ENCODE results near the gene ZSCAN5B. TPM values are rescaled to one million over a fixed set of nuclear protein-coding genes. Genes with fewer than 3 reads are reported as not detected.
"Not testable (repeated sequence)": the region's sequence is repeated elsewhere in the genome, so short reads cannot be mapped to it uniquely, and the experiment has no call there.

The ZSCAN5B gene
- total RNA-seq, 4 donors from 2014 or later = not detected

- intact Hi-C loops (cut with DNase I; ENCODE audit: low total_unique reads) = no loop called here
Observed at GRCh38 chr19:56150358-56150757, 47.2 kb downstream of the ZSCAN5B start.

GRCh38 chr19:56149656-56150038, 47.9 kb downstream of the ZSCAN5B start:
- no peak for DNase-seq
- H3K36me3 ChIP-seq = peaks cover 0 to 12% of the 10 kb centered on the region in 2 donors
- no peak for ATAC-seq

More at GRCh38 chr19:56150358-56150757, 47.2 kb downstream of the ZSCAN5B start:
- no peak overlapping the region for H3K4me3 ChIP-seq
- DNase-seq (no peak), ATAC-seq (peak; percentile 88 to 89)
- in situ Hi-C loops (cut with MboI; ENCODE audit: low sequenced_read_pairs in 4 of 4) = no loop called here
- H3K27ac ChIP-seq = peak overlapping the region; percentile 22 to 74 (median 48)
- peaks cover 0 to 12% of the 10 kb centered on the region in 2 donors for H3K36me3 ChIP-seq
- H3K27me3 ChIP-seq = no peaks in the 10 kb centered on the region
- peaks cover 17 to 20% of the 10 kb centered on the region in 2 donors for H3K4me1 ChIP-seq
- H3K9me3 ChIP-seq = no peaks in the 10 kb centered on the region
- TF ChIP-seq POLR2A (IDR thresholded peaks at IDR 0.05) = no peak
- TF ChIP-seq CTCF (IDR thresholded peaks at IDR 0.05 in 4 of 5, conservative IDR thresholded peaks at IDR 0.05 in 1 of 5) = no peak

GRCh38 chr19:56148955-56149655, 48.5 kb downstream of the ZSCAN5B start:
- ATAC-seq; H3K9me3 ChIP-seq; H3K27ac ChIP-seq; DNase-seq; H3K4me3 ChIP-seq; in situ Hi-C loops (cut with MboI; ENCODE audit: low sequenced_read_pairs in 4 of 4); H3K27me3 ChIP-seq: not testable (repeated sequence)
- intact Hi-C loops (cut with DNase I; ENCODE audit: low total_unique reads) = loop anchor here (10.0 kb wide), 1 partner anchor 446 kb away; the partner anchor contains the start of gene ZNF71
- Histone ChIP-seq H3K36me3 (peaks cover 0 to 12% of the 10 kb centered on the region in 2 donors), H3K4me1 (peaks cover 17 to 20% of the 10 kb centered on the region in 2 donors)

More at GRCh38 chr19:56149656-56150038, 47.9 kb downstream of the ZSCAN5B start:
- in situ Hi-C loops (cut with MboI; ENCODE audit: low sequenced_read_pairs in 4 of 4) = no loop called here
- TF ChIP-seq CTCF (IDR thresholded peaks at IDR 0.05 in 4 of 5, conservative IDR thresholded peaks at IDR 0.05 in 1 of 5) (no peak), POLR2A (IDR thresholded peaks at IDR 0.05) (no peak)
- H3K27ac ChIP-seq = peak overlapping the region in 3 of 4 donors; percentile 22 to 74 (median 24)
- H3K9me3 ChIP-seq = no peaks in the 10 kb centered on the region
- H3K27me3 ChIP-seq = no peaks in the 10 kb centered on the region
- H3K4me3 ChIP-seq = no peak overlapping the region
- intact Hi-C loops (cut with DNase I; ENCODE audit: low total_unique reads) = loop anchor here (10.0 kb wide), 1 partner anchor 445 kb away; the partner anchor contains the start of gene ZNF71
- peaks cover 17 to 20% of the 10 kb centered on the region in 2 donors for H3K4me1 ChIP-seq

GRCh38 chr19:56148096-56148495, 49.5 kb downstream of the ZSCAN5B start:
- Histone ChIP-seq H3K27me3 (no peaks in the 10 kb centered on the region), H3K4me3 (no peak overlapping the region), H3K9me3 (no peaks in the 10 kb centered on the region), H3K27ac (no peak overlapping the region), H3K4me1 (peaks cover 11 to 13% of the 10 kb centered on the region in 2 donors), H3K36me3 (peaks cover 0 to 12% of the 10 kb centered on the region in 2 donors)
- no peak for TF ChIP-seq CTCF (IDR thresholded peaks at IDR 0.05 in 4 of 5, conservative IDR thresholded peaks at IDR 0.05 in 1 of 5)
- no peak for TF ChIP-seq POLR2A (IDR thresholded peaks at IDR 0.05)
- no peak for DNase-seq
- intact Hi-C loops (cut with DNase I; ENCODE audit: low total_unique reads) (loop anchor here (10.0 kb wide), 1 partner anchor 447 kb away; the partner anchor contains the start of gene ZNF71), in situ Hi-C loops (cut with MboI; ENCODE audit: low sequenced_read_pairs in 4 of 4) (no loop called here)
- no peak for ATAC-seq

GRCh38 chr19:56147307-56147706, 50.3 kb downstream of the ZSCAN5B start:
- H3K4me1 ChIP-seq = peaks cover 8 to 16% of the 10 kb centered on the region in 2 donors
- H3K9me3 ChIP-seq = no peaks in the 10 kb centered on the region
- in situ Hi-C loops (cut with MboI; ENCODE audit: low sequenced_read_pairs in 4 of 4) (no loop called here), intact Hi-C loops (cut with DNase I; ENCODE audit: low total_unique reads) (loop anchor here (10.0 kb wide), 1 partner anchor 447 kb away; the partner anchor contains the start of gene ZNF71)
- H3K27me3 ChIP-seq = no peaks in the 10 kb centered on the region
- H3K4me3 ChIP-seq = no peak overlapping the region
- ATAC-seq = no peak
- no peak for DNase-seq
- peaks cover 0 to 12% of the 10 kb centered on the region in 2 donors for H3K36me3 ChIP-seq
- TF ChIP-seq POLR2A (IDR thresholded peaks at IDR 0.05) = no peak
- H3K27ac ChIP-seq = no peak overlapping the region

All from gastrocnemius medialis (tissue), 4 donors.